ENCODE measurements around the gene URB1. TPM values are rescaled to one million over a fixed set of nuclear protein-coding genes. Genes with fewer than 3 reads are reported as not detected.

URB1 gene
- total and polyA plus RNA-seq, 2 of the 8 experiments (the other 6 are each of a cell fraction or from before 2014, with no cell fraction given): 8.1 to 28.9 TPM

GRCh38 chr21:32340863-32341848 is 51.7 kb downstream of the URB1 start (continued):
- TF ChIP-seq NRF1 (IDR thresholded peaks at IDR 0.05; ENCODE audit: low read depth, low read length) (no peak), MAX (IDR thresholded peaks at IDR 0.05) (no peak), SRF (IDR thresholded peaks at IDR 0.05; ENCODE audit: low read depth, low read length) (no peak), RFX5 (IDR thresholded peaks at IDR 0.05; ENCODE audit: borderline replicate concordance, low read depth, low read length) (no peak), POU5F1 (IDR thresholded peaks at IDR 0.05; ENCODE audit: low read depth, low read length) (no peak), KDM5A (IDR thresholded peaks at IDR 0.05; ENCODE audit: low read length) (no peak), CHD1 (IDR thresholded peaks at IDR 0.05; ENCODE audit: low read depth, low read length) (no peak), BRCA1 (IDR thresholded peaks at IDR 0.05; ENCODE audit: low read depth, low read length) (no peak), CBX8 (IDR thresholded peaks at IDR 0.05; ENCODE audit: borderline replicate concordance, low read depth, low read length) (no peak), PHF8 (conservative IDR thresholded peaks at IDR 0.05; ENCODE audit: low read depth, low read length) (no peak)
